Measurements from ENCODE around the gene PIP5KL1.
A peak's percentile ranks its signal among the peaks of the same experiment; 100 is the strongest.

PIP5KL1 gene

GRCh38 chr9:127918183-127919107 is 12.1 kb downstream of the PIP5KL1 start:
- no peak overlapping the region for H3K4me3 ChIP-seq (ENCODE audit: low read depth, low read length)
- peak; percentile 41; the same call in 1 of the 2 replicates for TF ChIP-seq CTCF (IDR thresholded peaks at IDR 0.05; ENCODE audit: borderline replicate concordance, insufficient read depth, low read depth, low read length)

GRCh38 chr9:127917603-127918002 is 13.0 kb downstream of the PIP5KL1 start:
- no peak for TF ChIP-seq CTCF (IDR thresholded peaks at IDR 0.05; ENCODE audit: borderline replicate concordance, insufficient read depth, low read depth, low read length)
- H3K4me3 ChIP-seq (ENCODE audit: low read depth, low read length) = no peak overlapping the region

- peak within 1 kb of the TSS; percentile 96 for H3K4me3 ChIP-seq (ENCODE audit: low read depth, low read length)
- TF ChIP-seq CTCF (IDR thresholded peaks at IDR 0.05; ENCODE audit: borderline replicate concordance, insufficient read depth, low read depth, low read length) = no peak
These were observed 13.6 kb downstream of the PIP5KL1 start, which contains the start of gene ST6GALNAC4 for GRCh38 chr9:127916720-127917581. ST6GALNAC4 (minus strand) TSS chr9:127917041; CDS start chr9:127916419, 622 bp downstream.

GRCh38 chr9:127915801-127916719 is 14.5 kb downstream of the PIP5KL1 start:
- TF ChIP-seq CTCF (IDR thresholded peaks at IDR 0.05; ENCODE audit: borderline replicate concordance, insufficient read depth, low read depth, low read length) = no peak
- H3K4me3 ChIP-seq (ENCODE audit: low read depth, low read length) = peak overlapping the region; percentile 96

- peak overlapping the region; percentile 96 for H3K4me3 ChIP-seq (ENCODE audit: low read depth, low read length)
- TF ChIP-seq CTCF (IDR thresholded peaks at IDR 0.05; ENCODE audit: borderline replicate concordance, insufficient read depth, low read depth, low read length) = no peak
These were observed 15.2 kb downstream of the PIP5KL1 start for GRCh38 chr9:127915325-127915752.

- no peak for TF ChIP-seq CTCF (IDR thresholded peaks at IDR 0.05; ENCODE audit: borderline replicate concordance, insufficient read depth, low read depth, low read length)
These were observed 16.9 kb downstream of the PIP5KL1 start for GRCh38 chr9:127913682-127914081.

More at GRCh38 chr9:127913682-127914081, 16.9 kb downstream of the PIP5KL1 start:
- H3K4me3 ChIP-seq (ENCODE audit: low read depth, low read length) = no peak overlapping the region

Data from GM12875 (cell line).